ENCODE results near the gene AHNAK2. TPM values are rescaled to one million over a fixed set of nuclear protein-coding genes. Genes with fewer than 3 reads are reported as not detected.
A peak's percentile ranks its signal among the peaks of the same experiment; 100 is the strongest.

AHNAK2 gene
- total RNA-seq, 1 experiment from 2014 or later = 45.0 TPM

DNA sequence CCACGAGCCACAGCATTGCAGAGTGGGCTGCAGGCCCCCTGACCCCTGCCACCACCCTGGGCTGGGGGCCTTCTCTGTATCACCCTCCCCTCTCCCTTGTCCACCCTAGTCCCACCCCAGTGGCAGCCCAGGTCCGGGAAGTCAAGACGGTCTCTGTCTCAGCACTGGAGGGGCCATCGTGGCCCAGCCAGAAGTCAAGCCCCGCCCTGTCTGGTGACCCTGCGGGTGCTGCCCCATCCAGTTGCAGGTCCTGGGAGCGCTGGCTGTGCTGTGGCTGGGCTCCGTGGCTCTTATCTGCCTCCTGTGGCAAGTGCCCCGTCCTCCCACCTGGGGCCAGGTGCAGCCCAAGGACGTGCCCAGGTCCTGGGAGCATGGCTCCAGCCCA, 50.8 kb downstream of the AHNAK2 start (continued):
- TF ChIP-seq EZH2 (IDR thresholded peaks at IDR 0.05) (no peak), TCF7L2 (IDR thresholded peaks at IDR 0.05; ENCODE audit: borderline replicate concordance, extremely low read depth, insufficient read depth, insufficient read length) (no peak), SP1 (IDR thresholded peaks at IDR 0.05; ENCODE audit: low read depth) (no peak), ELF1 (IDR thresholded peaks at IDR 0.05; ENCODE audit: borderline replicate concordance, low read depth) (no peak), POLR2AphosphoS5 (IDR thresholded peaks at IDR 0.05; ENCODE audit: low read depth, low read length) (no peak), EZH2phosphoT487 (IDR thresholded peaks at IDR 0.05; ENCODE audit: borderline replicate concordance) (no peak), JUND (IDR thresholded peaks at IDR 0.05) (no peak), YY1 (IDR thresholded peaks at IDR 0.05; ENCODE audit: extremely low read depth, insufficient replicate concordance, low read depth, low read length) (no peak)

DNA sequence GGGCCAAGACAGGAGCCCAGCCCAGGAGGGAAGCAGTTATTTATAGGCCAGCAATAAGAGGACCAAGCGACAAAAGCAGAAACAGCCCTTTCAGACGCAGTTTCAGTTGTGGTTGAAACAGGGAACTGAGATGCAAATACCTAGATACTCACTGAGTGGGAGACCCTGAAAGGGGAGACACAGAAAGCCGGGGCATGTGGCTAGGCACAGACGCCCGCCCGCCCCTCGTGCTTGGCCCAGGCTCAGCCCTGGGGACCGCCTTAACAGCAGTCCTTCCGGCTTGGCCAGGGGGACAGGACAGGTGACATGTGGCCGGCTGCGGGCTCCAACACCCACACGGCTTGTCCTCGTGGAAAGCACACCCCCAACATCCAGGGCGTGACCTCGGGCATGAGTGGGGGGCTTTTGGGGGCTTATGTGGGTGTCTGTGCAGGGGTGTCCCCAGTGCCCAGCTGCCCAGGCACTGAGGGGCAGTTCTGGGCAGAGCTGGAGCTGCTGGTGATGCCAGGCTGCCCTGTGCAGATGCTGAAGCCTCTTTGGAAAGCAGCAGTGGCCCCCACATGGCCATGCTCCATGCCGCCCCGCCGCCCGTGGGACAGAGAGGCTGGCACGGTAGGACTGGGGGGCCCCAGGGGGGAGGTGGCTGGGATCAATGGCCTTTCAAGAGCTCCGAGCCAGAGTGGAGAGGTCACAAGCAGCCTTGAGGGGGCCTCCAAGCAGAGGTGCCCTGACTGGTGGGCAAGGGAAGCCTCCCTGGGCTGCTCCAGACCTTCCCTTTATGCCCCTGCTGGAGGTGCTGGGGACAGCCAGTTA, 51.3 kb downstream of the AHNAK2 start:
- TF ChIP-seq SRF (IDR thresholded peaks at IDR 0.05; ENCODE audit: low read depth) = no peak
- no peak for TF ChIP-seq SIN3A (IDR thresholded peaks at IDR 0.05; ENCODE audit: low read depth)
- TF ChIP-seq EZH2phosphoT487 (IDR thresholded peaks at IDR 0.05; ENCODE audit: borderline replicate concordance) = no peak
- TF ChIP-seq CEBPB (IDR thresholded peaks at IDR 0.05; ENCODE audit: low read depth) = no peak
- no peak for TF ChIP-seq CBX3 (IDR thresholded peaks at IDR 0.05; ENCODE audit: low read depth)
- no peak for TF ChIP-seq EZH2 (IDR thresholded peaks at IDR 0.05)
- TF ChIP-seq, protein P1, sequence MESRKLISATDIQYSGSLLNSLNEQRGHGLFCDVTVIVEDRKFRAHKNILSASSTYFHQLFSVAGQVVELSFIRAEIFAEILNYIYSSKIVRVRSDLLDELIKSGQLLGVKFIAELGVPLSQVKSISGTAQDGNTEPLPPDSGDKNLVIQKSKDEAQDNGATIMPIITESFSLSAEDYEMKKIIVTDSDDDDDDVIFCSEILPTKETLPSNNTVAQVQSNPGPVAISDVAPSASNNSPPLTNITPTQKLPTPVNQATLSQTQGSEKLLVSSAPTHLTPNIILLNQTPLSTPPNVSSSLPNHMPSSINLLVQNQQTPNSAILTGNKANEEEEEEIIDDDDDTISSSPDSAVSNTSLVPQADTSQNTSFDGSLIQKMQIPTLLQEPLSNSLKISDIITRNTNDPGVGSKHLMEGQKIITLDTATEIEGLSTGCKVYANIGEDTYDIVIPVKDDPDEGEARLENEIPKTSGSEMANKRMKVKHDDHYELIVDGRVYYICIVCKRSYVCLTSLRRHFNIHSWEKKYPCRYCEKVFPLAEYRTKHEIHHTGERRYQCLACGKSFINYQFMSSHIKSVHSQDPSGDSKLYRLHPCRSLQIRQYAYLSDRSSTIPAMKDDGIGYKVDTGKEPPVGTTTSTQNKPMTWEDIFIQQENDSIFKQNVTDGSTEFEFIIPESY (IDR thresholded peaks at IDR 0.05; ENCODE audit: extremely low read depth, insufficient replicate concordance, low read length) = no peak
- TF ChIP-seq SP1 (IDR thresholded peaks at IDR 0.05; ENCODE audit: low read depth) = no peak
- TF ChIP-seq JUND (IDR thresholded peaks at IDR 0.05) = no peak
- no peak for TF ChIP-seq ELF1 (IDR thresholded peaks at IDR 0.05; ENCODE audit: borderline replicate concordance, low read depth)
- POLR2A ChIA-PET = no interaction called here

More for the DNA sequence above, 51.3 kb downstream of the AHNAK2 start:
- H3K9me3 ChIP-seq (ENCODE audit: control insufficient read depth in 1 of 2, insufficient read depth in 1 of 2, low read depth in 1 of 2, low read length in 2 of 2) = peaks cover 0 to 8% of the 10 kb centered on the region in 2 experiments; a peak in 1 of 4 replicates
- H3K4me2 ChIP-seq (ENCODE audit: low read length) = no peak overlapping the region
- DNase-seq (ENCODE audit: low read depth, low spot score) = no peak
- no peak overlapping the region for H3K9ac ChIP-seq (ENCODE audit: low read length)
- H3K27ac ChIP-seq (ENCODE audit: low read depth, low read length) = no peak overlapping the region
- no peaks in the 10 kb centered on the region for H3K4me1 ChIP-seq (ENCODE audit: control insufficient read depth in 1 of 2, insufficient read depth in 2 of 2, low read length in 2 of 2)
- H3K9me2 ChIP-seq (ENCODE audit: insufficient read depth) = no peaks in the 10 kb centered on the region
- intact Hi-C loops (cut with micrococcal nuclease) = no loop called here
- no peaks in the 10 kb centered on the region for H3K79me2 ChIP-seq (ENCODE audit: insufficient read depth, low read length)
- ChIA-PET RAD21 (ENCODE audit: low non-redundant PET in 1 of 2, low total read pairs in 2 of 2, uncharacterized antibody in 2 of 2, unreplicated experiment in 2 of 2) (no interaction called here), CTCF (no interaction called here)
- peak; percentile 41 for ATAC-seq
- no peaks in the 10 kb centered on the region for H3K36me3 ChIP-seq (ENCODE audit: control insufficient read depth in 1 of 2, insufficient read depth in 2 of 2, low read length in 2 of 2)
- no TSS peak for BruUV-seq (replicated peaks)
- no peak overlapping the region for H3K4me3 ChIP-seq (replicated peaks in 1 of 2; ENCODE audit: low read depth in 1 of 2, low read length in 2 of 2)
- H2AFZ ChIP-seq (ENCODE audit: low read depth, low read length, poor library complexity, severe bottlenecking) = no peak overlapping the region
- no peaks in the 10 kb centered on the region for H4K20me1 ChIP-seq (ENCODE audit: insufficient read depth)
- H3K27me3 ChIP-seq (ENCODE audit: insufficient read depth, low read length) = no peaks in the 10 kb centered on the region

Data from HCT116 (cell line).